ENCODE results near the gene PHLPP1. TPM values are rescaled to one million over a fixed set of nuclear protein-coding genes. Genes with fewer than 3 reads are reported as not detected.

PHLPP1 gene
- total RNA-seq, 6 donors from 2014 or later: 8.2 to 15.5 (median 13.2) TPM

- no peak for TF ChIP-seq CTCF (IDR thresholded peaks at IDR 0.05)
- TF ChIP-seq POLR2A (IDR thresholded peaks at IDR 0.05): no peak
- no peak for TF ChIP-seq POLR2AphosphoS5 (IDR thresholded peaks at IDR 0.05)
These were observed 118.2 kb downstream of the PHLPP1 start for GRCh38 chr18:62833494-62833893.

GRCh38 chr18:62834715-62835114 lies 119.4 kb downstream of the PHLPP1 start:
- TF ChIP-seq POLR2AphosphoS5 (IDR thresholded peaks at IDR 0.05) (no peak), EP300 (IDR thresholded peaks at IDR 0.05) (no peak), POLR2A (IDR thresholded peaks at IDR 0.05) (no peak), CTCF (IDR thresholded peaks at IDR 0.05) (no peak)
- no peaks in the 10 kb centered on the region for H3K27me3 ChIP-seq
- no peaks in the 10 kb centered on the region for H3K9me3 ChIP-seq
- DNase-seq (no peak), ATAC-seq (ENCODE audit: low FRiP score in 2 of 2) (no peak)
- no peak overlapping the region for H3K4me3 ChIP-seq
- H3K4me1 ChIP-seq: peaks cover 0 to 8% (median 5%) of the 10 kb centered on the region in 4 donors
- H3K27ac ChIP-seq: no peak overlapping the region
- WGBS, 2 donors: 59 to 81% methylated on average over 4 of the region's 4 CpGs
- peaks cover 0 to 4% (median 2%) of the 10 kb centered on the region in 4 donors for H3K36me3 ChIP-seq

More at GRCh38 chr18:62833494-62833893, 118.2 kb downstream of the PHLPP1 start:
- H3K36me3 ChIP-seq: peaks cover 0 to 4% (median 2%) of the 10 kb centered on the region in 4 donors
- no peaks in the 10 kb centered on the region for H3K9me3 ChIP-seq
- H3K27me3 ChIP-seq: no peaks in the 10 kb centered on the region
- no peak overlapping the region for H3K4me3 ChIP-seq
- no peak for ATAC-seq (ENCODE audit: low FRiP score in 2 of 2)
- no peak for DNase-seq
- peaks cover 0 to 8% (median 6%) of the 10 kb centered on the region in 4 donors for H3K4me1 ChIP-seq
- no peak overlapping the region for H3K27ac ChIP-seq
- 88 to 91% methylated on average over 1 of the region's 1 CpG for WGBS, 2 donors

DNA sequence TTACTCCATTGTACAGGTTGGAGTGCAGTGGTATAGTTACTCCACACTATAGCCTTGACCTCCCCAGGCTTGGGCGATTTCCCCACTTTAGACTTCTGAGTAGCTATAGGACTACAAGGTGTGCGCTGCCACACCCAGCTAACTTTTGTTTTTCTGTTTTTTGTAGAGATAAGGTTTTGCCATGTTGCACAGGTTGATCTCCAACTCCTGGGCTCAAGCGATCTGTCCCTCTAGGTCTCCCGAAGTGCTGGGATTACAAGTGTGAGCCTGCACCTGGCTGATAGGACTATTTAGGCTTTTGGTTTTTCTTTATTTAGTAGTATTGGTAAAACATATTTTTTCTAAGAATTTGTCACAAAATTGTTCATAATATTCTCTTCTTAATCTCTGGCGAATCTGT lies 121.7 kb downstream of the PHLPP1 start:
- no peak for TF ChIP-seq POLR2A (IDR thresholded peaks at IDR 0.05)
- TF ChIP-seq CTCF (IDR thresholded peaks at IDR 0.05): no peak
- no peak for TF ChIP-seq POLR2AphosphoS5 (IDR thresholded peaks at IDR 0.05)
- TF ChIP-seq EP300 (IDR thresholded peaks at IDR 0.05): no peak
- WGBS, 2 donors: 97 to 100% methylated on average over 5 of the region's 5 CpGs
- ATAC-seq (ENCODE audit: low FRiP score in 2 of 2): no peak
- H3K4me1 ChIP-seq: peaks cover 0 to 6% (median 4%) of the 10 kb centered on the region in 4 donors
- H3K9me3 ChIP-seq: no peaks in the 10 kb centered on the region
- no peaks in the 10 kb centered on the region for H3K36me3 ChIP-seq
- no peaks in the 10 kb centered on the region for H3K27me3 ChIP-seq
- no peak overlapping the region for H3K27ac ChIP-seq
- DNase-seq: no peak
- no peak overlapping the region for H3K4me3 ChIP-seq

GRCh38 chr18:62838475-62839098 lies 123.2 kb downstream of the PHLPP1 start:
- 80 to 89% methylated on average over 1 of the region's 1 CpG for WGBS, 2 donors
- Histone ChIP-seq H3K36me3 (no peaks in the 10 kb centered on the region), H3K9me3 (no peaks in the 10 kb centered on the region), H3K27ac (no peak overlapping the region), H3K4me3 (no peak overlapping the region), H3K4me1 (peaks cover 0 to 4% (median 1%) of the 10 kb centered on the region in 4 donors), H3K27me3 (no peaks in the 10 kb centered on the region)
- no peak for ATAC-seq (ENCODE audit: low FRiP score in 2 of 2)
- TF ChIP-seq CTCF (IDR thresholded peaks at IDR 0.05) (no peak), POLR2AphosphoS5 (IDR thresholded peaks at IDR 0.05) (no peak), EP300 (IDR thresholded peaks at IDR 0.05) (no peak)
- no peak for DNase-seq

All from upper lobe of left lung (tissue), 6 donors.